Activated CD4-positive, alpha-beta T cell treated with anti-CD3 and anti-CD28 coated beads, Interleukin-2, amount 50 U/mL, for 16 hours (primary cell): ENCODE results near the gene MTRR.
A peak's percentile ranks its signal among the peaks of the same experiment; 100 is the strongest.

Experiments used
- DNase-seq: peaks from one replicate; pipeline ENCODE4 v3.0.0-alpha.2; 2020

MTRR gene

DNA sequence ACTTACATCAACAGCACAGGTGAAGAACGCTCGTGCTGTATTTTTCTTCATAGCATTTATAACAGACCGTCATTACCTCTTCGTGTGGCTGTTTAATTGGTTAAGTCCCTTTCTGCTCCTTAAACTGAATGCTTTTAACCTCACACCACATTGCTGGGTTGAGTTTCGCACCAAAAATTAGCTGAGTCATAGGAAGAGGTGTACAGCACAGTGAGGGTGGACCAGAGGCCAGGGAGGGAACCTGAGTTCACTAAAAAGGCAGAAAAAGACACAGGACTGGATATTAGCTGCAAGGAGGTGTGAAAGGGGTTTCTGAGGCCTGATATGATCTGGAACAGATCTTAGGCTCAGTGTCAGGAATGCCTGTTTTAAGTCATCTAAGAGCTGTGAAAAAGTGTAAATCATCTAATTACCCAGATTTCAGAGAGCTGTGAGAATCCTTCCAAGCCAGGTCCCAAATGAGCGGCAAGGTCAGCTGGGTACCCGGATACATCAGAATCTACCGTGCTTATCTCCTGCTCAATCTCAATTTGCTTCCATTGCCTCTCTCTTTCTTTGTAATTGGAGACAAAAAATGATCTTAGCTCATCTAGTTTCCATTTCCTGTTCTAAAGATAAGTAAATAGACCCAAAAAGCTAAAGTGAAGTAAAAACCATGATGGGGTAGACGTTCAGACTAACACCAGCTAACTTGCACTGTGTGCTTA is 10.9 kb upstream of the MTRR start:
- peak; percentile 64 for DNase-seq

DNA sequence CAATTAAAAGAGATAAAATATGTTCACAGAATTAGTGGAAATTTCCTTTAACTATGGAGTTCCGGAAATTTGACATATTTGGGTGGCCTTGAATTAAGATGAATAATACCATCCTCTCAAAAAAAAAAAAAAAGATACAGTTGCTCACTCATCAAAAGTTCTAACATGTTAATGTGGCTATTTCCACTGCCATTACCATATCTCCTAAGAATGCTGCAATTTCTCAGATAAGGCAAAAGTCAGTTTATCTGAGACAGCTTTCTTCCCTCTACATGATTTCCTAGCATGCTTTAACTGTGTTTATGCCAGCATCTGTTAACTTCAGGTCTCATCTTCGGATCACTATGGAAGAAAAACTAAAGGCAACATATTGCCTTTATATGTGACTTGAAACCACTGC is 2.8 kb upstream of the MTRR start:
- no peak for DNase-seq

DNA sequence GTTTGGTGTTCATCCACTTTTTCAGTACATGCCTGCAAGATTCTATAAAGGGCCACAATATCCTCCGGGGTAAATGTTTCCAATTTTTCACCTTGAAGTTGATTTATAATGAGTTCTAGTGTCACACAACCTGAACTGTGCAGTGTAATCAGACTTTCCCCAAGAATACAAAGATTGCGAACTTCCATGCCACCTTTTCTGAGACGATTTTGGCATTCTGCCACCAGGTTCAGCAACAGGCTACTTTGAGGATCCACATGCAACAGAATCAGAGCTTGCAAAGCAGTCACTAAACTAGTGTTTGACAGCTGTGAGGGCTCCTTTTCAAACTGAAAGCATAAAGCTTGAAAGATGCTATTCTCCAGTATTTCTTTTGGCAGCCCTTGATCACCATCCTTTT is 1.7 kb upstream of the MTRR start:
- DNase-seq, result no peak

DNA sequence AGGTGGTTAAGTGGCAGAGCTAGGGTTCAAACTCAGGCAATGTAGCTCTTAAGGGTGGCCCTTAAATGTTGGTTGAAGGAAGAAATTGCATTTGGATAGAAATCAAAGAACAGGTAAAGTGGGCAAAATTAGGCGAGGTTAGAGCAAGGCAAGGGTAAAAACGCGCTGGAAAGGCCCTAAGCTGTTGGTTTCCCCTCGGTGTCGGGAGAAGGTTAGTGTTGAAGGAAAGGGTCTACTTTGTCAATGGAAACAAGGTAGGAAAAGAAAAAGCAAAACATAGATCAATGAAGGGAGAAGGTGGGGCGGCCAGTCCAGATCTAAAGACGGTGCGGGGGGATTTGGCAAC is 548 bp upstream of the MTRR start:
- no peak for DNase-seq

DNA sequence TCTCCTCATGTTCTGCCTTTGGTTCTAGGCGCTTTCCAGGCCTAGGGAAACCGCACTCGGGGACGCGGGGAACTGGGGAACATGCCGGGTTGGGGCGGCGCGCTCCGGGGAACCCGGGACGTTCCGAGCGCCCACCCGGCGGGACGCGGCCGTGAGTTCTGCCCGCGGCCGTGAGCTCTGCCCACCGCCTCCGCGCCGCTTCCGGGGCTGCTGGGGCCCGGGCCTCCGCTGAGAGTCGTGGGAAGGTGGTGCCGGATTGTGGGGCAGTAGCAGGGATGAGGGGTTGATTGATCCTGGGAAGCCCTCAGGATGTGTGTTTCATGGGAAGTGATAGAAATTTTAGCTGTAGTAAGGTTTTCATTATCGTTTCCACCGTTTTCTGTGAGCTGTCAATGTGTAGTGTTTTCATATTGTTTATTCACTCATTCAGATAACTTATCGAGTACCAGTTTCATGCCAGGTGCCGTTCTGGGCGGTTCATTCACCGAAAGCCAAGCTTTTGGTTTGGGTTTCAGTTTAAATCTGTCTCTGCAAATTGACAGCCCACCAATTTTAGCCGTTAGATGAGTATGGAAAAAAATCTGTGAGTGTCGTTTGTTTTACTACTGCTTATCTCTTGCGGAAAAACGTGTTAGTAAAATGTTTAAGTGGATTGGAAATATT is 657 bp downstream of the MTRR start:
- peak; percentile 45 for DNase-seq

DNA sequence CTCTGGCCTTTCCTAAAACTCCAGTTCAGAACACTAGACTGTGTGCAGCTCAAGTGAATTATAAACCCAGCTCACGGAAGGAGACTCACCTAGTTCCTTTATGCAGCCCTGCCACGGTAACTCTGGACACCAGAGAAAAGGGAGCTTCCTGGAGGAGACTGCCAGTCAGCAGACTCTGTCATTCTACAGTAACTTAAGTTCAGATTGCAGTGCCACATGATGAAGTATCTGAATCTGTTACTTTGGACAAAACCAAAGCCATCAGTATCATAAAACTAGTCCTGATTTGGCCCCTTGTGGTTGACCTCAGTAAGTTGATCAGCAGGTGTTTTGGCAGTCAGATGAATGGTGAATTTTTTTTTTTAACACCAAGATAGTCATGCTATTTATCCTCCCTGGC is 2.7 kb downstream of the MTRR start:
- DNase-seq, result peak; percentile 50

DNA sequence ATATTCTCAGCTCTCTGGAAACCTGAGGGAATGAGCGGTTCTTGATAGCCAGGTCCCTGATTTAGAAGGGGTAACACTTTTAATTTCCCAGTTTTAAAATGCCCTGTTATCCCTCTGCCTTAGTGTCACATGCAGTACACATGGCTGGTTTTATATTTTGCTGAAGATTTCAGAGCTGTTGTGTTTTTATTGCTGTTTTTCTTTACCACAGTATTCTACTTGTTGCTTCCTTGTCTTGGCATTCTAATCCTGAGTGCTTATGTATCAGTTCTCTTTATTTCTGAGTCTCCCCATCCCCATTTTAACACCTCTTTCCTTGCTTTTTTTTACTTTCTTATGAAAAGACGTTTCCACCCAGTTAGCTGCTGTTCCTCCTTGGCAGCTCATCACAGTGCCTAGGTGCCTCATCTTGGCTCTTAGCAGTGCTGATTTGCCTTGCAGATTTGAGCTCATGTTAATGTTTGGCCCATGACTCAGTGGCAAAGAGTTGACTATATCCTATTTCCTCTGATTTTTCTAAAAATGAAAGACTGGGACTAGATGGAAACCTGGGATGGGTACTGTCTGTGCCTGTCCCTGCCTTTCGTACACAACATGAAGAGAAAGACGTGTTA is 3.7 kb downstream of the MTRR start:
- peak; percentile 8 for DNase-seq

DNA sequence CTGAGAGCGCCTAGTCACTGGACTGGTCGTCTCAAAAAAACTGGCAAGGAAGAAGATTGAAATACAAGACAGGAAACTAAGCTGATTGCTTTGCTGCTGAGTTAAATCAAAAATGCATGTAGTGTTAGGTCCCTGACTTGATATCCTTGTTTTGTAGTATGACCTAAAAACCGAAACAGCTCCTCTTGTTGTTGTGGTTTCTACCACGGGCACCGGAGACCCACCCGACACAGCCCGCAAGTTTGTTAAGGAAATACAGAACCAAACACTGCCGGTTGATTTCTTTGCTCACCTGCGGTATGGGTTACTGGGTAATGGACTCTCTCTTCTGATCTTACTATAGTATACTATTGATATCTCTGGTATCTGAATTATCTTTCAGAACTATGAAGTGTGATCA is 4.3 kb downstream of the MTRR start:
- DNase-seq, result peak; percentile 86

DNA sequence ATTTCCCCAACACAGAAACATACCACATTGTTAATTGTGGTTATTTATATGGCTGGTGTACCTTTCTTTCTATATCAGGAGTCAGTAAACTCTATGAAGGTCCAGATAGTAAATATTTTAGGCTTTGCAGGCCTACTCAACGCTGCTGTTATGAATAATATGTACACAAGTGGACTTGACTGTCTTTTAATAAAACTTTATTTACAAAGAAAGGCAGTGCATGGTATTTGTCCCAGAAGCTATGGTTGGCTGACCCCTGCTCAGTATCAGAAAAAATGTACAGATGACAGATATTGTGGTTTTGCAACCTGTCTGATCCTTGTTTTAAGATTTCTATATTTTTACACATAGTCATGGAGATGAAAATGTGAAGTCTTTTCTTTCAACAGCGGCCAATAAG is 5.7 kb downstream of the MTRR start:
- DNase-seq, result no peak

DNA sequence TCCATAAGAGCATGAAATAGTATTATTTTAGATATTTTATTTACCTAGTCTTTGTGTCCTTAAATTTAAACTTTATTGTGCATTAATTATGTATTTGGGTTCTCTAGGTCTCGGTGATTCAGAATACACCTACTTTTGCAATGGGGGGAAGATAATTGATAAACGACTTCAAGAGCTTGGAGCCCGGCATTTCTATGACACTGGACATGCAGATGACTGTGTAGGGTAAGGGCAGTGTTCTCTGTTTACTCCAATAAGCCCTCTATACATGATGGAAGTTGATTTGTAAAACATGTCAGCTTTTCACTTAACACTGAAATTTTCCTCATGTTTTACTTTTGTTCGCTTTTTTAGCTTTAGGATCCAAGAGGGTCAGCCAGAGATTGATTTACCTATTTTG is 6.2 kb downstream of the MTRR start:
- DNase-seq, result no peak

DNA sequence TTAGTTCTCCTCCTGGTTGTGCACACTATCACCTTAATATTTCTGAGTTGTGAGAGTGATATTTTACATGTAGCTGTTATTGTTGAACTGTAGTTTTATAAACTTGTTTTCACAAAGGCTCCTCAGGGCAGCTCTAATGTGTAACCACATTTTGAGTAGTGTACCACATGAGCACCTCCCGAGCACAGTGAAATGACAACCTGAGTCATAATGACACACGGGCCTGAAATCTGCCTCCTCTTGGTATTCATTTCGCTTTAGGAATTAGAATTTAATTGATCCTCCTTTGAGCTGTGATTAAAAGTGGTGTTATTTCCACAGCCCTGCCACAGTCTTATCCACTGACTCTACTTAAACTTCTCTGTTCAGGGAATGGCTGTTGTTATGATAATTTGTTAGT is 7.9 kb downstream of the MTRR start:
- peak; percentile 79 for DNase-seq

DNA sequence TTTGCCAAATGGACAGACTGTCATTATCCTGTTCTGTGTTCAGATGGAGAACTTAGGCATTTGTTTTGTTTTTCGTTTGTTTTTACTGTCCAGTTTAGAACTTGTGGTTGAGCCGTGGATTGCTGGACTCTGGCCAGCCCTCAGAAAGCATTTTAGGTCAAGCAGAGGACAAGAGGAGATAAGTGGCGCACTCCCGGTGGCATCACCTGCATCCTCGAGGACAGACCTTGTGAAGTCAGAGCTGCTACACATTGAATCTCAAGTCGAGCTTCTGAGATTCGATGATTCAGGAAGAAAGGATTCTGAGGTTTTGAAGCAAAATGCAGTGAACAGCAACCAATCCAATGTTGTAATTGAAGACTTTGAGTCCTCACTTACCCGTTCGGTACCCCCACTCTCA is 8.9 kb downstream of the MTRR start:
- no peak for DNase-seq

DNA sequence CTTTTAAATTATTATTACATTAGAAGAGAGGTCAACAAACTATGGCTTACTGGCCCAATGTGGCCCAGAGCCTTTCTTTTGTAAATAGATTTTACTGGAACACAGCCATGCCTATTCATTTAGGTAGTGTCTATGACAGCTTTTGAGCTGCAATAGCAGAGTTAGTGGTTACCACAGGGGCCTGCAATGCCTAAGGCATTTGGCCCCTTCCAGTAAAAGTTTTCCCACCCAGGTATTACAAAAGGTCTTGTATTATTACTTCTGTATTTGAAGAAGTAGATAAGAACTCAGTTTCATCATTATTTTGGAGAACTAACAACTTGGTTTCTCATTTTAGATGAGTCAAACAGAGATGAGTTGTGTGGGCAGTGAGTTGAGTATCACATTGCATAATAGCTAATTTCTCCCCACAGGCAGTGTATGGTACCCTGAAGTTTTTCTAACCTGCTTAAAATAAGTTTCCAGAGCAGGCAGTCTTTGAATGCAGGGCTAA is 9.5 kb downstream of the MTRR start:
- DNase-seq, result peak; percentile 80

DNA sequence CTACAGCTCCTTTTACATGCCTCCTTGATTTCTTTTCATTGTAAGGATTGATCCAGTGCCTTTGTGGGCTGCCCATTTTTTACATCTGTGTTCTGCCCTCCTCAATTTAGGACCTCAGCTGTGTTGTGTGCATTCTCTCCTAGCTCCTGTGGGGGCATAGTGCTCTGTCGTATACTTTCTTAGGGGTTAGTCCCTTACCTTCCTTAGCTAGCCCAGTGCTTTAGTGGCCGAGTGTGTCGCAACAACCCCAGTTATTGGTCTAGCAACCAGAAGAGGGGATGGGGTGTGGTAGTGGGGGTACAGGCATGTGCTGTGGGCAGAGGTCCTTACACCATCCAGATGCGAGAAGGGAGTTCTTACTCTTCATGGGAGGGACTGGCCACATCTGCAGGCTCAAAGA is 12.1 kb downstream of the MTRR start:
- DNase-seq, result no peak

DNA sequence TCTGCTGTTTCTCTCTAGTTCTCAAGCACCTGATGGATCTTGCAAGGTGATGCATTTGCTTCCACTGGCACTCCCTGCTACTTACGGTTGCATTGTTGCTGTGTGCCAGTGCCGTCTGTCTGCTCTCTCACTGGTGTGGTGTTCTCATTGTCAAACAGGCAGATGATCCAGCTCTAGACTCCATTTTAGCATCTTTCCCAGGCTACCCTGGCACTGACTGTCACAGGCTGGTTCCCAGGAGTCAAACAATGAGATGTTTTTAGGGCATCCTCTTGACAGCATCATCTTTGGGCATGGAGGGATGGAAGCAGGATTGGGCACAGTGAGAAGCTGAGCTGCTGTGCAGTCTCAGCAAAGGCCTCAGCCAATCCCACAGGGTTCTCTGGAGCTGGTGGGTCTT is 12.9 kb downstream of the MTRR start:
- DNase-seq, result no peak

DNA sequence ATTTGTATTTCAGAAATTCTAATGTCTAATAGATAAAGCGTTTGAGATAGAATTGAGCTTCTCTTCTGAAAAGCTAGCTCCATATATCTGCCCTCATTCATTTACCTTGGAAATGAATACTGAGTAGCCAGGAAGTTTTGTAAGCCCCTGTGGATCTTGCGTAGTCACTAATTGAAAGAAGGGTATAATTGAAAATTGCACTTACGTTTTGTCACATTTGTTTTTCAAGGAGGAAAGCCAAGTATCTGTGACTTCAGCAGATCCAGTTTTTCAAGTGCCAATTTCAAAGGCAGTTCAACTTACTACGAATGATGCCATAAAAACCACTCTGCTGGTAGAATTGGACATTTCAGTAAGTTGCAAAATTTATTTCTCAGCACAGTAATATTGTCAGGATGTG is 14.0 kb downstream of the MTRR start:
- no peak for DNase-seq

DNA sequence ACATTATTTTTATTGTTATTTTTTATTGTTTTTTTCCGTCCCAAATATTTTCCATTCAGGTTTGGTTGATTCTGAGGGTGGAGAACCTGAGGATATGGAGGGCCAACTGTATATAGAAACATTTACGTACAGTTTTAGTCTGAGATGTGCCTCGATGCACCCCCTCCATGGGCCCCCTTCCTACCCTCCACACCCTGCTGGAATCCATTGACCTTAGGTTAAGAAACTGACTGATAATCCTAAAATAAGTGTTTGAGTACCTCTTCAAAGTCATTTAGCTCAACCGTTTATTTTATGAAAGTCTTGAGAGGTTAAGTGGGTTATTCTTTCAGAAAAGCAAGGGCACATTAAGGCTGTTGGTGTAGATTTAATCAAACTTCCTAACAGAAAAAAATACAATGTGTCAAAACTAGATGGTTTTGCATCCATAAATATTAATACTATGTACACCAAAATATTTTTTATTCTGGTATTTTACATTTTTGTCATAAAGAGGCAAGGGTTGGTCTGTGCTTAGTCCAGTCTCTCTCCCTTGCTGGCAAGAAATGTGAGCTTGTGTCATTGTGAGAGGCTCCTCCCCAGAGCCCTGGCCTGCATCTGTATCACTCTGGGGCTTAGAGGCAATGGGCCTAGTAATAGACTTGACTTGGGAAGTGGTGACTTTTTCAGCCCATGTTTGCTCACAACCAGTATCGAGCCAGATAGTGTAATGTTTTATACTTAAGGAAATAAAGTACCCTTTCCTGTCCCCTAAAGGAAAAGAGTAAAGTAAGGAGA is 15.7 kb downstream of the MTRR start:
- DNase-seq, result no peak

DNA sequence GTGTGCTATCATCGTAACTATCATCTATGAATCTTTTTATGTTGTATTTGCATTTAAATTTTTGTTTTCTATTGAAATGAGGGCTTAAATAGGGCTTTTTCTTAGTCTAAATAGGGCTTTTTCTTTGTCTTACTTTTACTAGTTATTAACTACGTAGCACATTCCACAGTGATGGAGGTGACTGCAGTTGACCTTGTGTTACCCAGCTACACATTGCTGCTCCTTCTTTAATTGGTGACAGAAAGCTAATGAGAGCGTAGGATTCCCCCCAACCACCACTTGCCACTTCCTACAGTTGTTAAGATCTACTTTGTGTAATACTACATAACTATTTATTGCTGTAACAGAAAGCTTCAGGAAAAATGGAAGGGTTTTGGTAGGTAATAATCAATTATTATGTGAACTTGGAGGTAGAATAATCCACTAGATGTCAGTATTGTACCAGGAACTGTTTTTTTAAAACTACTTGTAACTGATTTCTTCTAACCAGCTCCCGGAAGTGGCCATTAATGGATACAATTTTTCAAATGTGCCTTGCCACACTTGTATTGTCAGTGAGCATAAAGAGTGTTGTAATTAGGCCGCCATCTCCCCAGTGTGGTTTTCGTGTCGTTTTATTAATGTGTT is 18.0 kb downstream of the MTRR start:
- DNase-seq, result peak; percentile 28

DNA sequence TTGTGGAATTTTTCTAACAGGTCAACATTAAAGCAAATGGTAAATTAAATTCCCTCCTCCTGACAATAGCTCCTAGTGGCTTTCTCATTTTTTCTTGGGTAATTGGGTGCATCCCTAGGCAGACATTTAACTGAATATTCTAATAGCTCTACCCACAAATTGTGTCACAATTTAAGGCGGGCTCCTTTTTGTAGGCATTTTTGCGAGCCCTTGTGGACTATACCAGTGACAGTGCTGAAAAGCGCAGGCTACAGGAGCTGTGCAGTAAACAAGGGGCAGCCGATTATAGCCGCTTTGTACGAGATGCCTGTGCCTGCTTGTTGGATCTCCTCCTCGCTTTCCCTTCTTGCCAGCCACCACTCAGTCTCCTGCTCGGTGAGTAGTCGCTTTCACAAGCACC is 20.0 kb downstream of the MTRR start:
- no peak for DNase-seq

DNA sequence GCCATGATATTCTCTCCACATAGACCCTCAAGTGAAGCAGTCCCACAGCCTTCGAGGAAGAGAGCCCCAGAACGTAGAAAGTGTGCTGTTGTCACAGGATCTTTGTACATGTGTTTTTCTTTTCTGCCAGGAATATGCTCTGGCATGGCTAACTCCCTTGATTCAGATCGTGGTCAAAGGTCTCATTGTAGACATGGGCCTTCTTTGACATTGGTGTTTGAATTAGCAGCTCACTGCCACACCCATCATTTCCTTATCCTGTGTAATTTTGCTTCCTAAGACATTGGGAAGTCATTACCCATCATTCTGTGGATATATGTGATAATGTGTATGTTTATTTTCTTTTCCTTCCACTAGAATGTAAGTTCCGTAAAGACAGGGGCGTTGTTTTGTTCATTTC is 25.5 kb downstream of the MTRR start:
- no peak for DNase-seq

DNA sequence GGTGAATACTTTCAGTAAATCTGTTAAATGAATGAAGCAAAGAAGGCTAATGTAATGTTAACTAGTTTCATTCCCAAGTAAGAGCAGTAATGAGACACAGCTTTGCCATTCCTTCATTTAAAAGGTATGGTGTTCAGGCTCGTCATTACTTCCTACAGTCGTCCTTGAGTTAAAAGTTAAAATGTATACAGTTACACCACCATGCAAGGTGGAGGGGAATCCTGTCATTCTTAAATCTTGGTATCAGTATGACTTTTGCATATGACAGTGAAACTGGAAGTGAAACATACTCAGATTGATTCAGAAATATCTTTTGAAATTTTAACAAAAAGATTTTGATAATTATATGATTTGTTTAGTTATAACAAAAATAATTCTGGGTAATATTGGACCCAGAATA is 25.9 kb downstream of the MTRR start:
- DNase-seq, result peak; percentile 51

DNA sequence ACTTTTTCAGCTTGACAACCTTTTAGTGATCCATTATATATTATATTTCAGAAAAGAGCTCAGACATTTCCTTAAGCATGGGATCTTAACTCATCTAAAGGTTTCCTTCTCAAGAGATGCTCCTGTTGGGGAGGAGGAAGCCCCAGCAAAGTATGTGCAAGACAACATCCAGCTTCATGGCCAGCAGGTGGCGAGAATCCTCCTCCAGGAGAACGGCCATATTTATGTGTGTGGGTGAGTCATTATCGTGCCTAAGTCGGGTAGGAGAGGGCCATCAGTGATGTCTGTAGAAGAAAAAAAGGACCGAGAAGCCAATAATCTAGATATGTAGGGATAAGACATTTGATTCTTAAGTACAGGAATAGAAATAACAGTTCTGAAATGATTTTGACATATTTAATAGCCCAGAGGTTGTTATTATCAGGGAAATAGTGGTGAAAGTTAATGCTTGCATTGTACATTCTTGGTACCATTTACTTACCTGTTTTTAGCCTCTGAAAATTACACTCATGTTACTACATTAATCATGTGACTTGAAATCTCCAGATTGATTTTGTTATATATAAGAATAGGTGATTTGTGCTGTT is 28.2 kb downstream of the MTRR start:
- DNase-seq, result peak; percentile 63

DNA sequence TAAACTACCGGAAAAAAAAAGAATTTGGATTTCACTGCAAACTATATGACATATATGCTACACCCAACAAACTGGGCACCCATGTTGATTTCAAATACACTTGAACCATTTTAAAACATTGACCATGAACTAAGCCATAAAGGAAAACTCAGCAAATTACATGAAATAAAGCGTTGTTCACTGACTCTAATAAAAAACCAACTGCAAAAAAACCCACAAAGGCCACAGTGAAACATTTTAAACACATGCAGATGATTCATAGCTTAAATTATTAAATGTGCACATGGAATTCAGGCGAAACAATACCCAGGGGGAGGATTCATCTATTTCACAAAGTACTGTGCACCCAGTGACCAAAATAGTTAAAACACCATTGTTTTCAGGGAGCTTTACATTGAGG is 33.3 kb downstream of the MTRR start:
- DNase-seq, result no peak
